SK-N-SH treated with all-trans-retinoic acid at 6 μM for 48 hours (cell line): ENCODE results near the gene UGT1A3.

Experiments
- ARNTL ChIP-seq: fragments of 450-650 bp; formaldehyde crosslinking; IDR thresholded peaks from 2 replicates; pipeline ENCODE4 v1.5.0; 2020; ENCODE audit warnings: low read depth, mild to moderate bottlenecking, moderate library complexity, borderline replicate concordance
- CSDC2 ChIP-seq: fragments of 250-450 bp; sonication (Bioruptor Pico); IDR thresholded peaks from 2 replicates; pipeline ENCODE4 v1.5.0; 2020; ENCODE audit warnings: mild to moderate bottlenecking, moderate library complexity
- ISL1 ChIP-seq: fragments of 250-450 bp; sonication (Bioruptor Pico); IDR thresholded peaks from 2 replicates; pipeline ENCODE4 v2.1.2; 2022; ENCODE audit warnings: mild to moderate bottlenecking, moderate library complexity
- OSR1 ChIP-seq: fragments of 250-450 bp; sonication (Bioruptor Pico); IDR thresholded peaks from 2 replicates; pipeline ENCODE4 v1.8.0; 2022; ENCODE audit warnings: moderate library complexity, mild to moderate bottlenecking, inconsistent platforms
- TCF4 ChIP-seq: fragments of 250-450 bp; sonication (Bioruptor Pico); IDR thresholded peaks from 2 replicates; pipeline ENCODE4 v1.8.0; 2021; ENCODE audit warnings: mild to moderate bottlenecking, moderate library complexity, borderline replicate concordance
- ZFP30 ChIP-seq: fragments of 450-650 bp; formaldehyde crosslinking; IDR thresholded peaks from 2 replicates; pipeline ENCODE4 v1.5.0; 2022; ENCODE audit warnings: mild to moderate bottlenecking, moderate library complexity
- ZNF70 ChIP-seq: fragments of 450-650 bp; formaldehyde crosslinking; IDR thresholded peaks from 2 replicates; pipeline ENCODE4 v1.5.0; 2020; ENCODE audit warnings: mild to moderate bottlenecking, moderate library complexity
- TF ChIP-seq, protein P1 (sequence below): fragments of 250-450 bp; sonication (Bioruptor Pico); IDR thresholded peaks from 2 replicates; pipeline ENCODE4 v1.5.1; 2020; ENCODE audit warnings: low read depth, mild to moderate bottlenecking, moderate library complexity
- TF ChIP-seq, protein P2 (sequence below): fragments of 250-450 bp; sonication (Bioruptor Pico); IDR thresholded peaks from 2 replicates; pipeline ENCODE4 v1.8.0; 2020; ENCODE audit warnings: mild to moderate bottlenecking, moderate library complexity, borderline replicate concordance
- TF ChIP-seq, protein P3 (sequence below): fragments of 250-450 bp; sonication (Bioruptor Pico); IDR thresholded peaks from 2 replicates; pipeline ENCODE4 v1.5.1; 2021; ENCODE audit warnings: mild to moderate bottlenecking, moderate library complexity

DNA sequence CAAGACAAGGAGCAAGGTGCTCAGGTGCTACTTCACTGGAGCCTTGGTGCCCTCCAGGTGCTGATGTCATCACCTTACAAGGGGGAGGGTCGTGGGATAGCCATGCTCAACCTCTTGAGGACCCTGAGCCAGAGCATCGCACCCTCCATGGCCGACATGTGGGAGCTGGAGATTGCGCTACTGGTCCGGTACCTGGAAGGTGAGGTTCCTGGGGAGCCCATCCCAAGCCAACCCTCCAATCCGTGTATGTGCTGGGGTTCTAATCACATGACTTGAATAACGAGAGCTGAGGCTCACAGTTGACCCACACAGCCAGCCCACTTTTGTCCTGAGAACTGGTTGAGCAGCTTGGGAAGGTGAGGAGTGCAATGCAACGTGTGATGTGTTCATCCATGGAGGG is 75.2 kb downstream of the UGT1A3 start:
- TF ChIP-seq, protein P1, sequence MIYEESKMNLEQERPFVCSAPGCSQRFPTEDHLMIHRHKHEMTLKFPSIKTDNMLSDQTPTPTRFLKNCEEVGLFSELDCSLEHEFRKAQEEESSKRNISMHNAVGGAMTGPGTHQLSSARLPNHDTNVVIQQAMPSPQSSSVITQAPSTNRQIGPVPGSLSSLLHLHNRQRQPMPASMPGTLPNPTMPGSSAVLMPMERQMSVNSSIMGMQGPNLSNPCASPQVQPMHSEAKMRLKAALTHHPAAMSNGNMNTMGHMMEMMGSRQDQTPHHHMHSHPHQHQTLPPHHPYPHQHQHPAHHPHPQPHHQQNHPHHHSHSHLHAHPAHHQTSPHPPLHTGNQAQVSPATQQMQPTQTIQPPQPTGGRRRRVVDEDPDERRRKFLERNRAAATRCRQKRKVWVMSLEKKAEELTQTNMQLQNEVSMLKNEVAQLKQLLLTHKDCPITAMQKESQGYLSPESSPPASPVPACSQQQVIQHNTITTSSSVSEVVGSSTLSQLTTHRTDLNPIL (CRISPR knock-in tag) = no peak
- TF ChIP-seq ZNF70 (CRISPR knock-in tag) (no peak), ISL1 (CRISPR knock-in tag) (no peak), ZFP30 (CRISPR knock-in tag) (no peak), TCF4 (CRISPR knock-in tag) (no peak), CSDC2 (CRISPR knock-in tag) (no peak), OSR1 (CRISPR knock-in tag) (no peak), ARNTL (no peak)
- TF ChIP-seq, protein P2, sequence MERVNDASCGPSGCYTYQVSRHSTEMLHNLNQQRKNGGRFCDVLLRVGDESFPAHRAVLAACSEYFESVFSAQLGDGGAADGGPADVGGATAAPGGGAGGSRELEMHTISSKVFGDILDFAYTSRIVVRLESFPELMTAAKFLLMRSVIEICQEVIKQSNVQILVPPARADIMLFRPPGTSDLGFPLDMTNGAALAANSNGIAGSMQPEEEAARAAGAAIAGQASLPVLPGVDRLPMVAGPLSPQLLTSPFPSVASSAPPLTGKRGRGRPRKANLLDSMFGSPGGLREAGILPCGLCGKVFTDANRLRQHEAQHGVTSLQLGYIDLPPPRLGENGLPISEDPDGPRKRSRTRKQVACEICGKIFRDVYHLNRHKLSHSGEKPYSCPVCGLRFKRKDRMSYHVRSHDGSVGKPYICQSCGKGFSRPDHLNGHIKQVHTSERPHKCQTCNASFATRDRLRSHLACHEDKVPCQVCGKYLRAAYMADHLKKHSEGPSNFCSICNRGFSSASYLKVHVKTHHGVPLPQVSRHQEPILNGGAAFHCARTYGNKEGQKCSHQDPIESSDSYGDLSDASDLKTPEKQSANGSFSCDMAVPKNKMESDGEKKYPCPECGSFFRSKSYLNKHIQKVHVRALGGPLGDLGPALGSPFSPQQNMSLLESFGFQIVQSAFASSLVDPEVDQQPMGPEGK (CRISPR knock-in tag) = no peak
- TF ChIP-seq, protein P3, sequence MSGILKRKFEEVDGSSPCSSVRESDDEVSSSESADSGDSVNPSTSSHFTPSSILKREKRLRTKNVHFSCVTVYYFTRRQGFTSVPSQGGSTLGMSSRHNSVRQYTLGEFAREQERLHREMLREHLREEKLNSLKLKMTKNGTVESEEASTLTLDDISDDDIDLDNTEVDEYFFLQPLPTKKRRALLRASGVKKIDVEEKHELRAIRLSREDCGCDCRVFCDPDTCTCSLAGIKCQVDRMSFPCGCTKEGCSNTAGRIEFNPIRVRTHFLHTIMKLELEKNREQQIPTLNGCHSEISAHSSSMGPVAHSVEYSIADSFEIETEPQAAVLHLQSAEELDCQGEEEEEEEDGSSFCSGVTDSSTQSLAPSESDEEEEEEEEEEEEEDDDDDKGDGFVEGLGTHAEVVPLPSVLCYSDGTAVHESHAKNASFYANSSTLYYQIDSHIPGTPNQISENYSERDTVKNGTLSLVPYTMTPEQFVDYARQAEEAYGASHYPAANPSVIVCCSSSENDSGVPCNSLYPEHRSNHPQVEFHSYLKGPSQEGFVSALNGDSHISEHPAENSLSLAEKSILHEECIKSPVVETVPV = no peak
